NCI-H510A treated with DMSO at 0.1 percent for 48 hours (cell line): ENCODE measurements around the gene ARHGAP25.

Experiments
- DNase-seq: peaks from one replicate; lab custom pipeline; 2025; lab: John Stamatoyannopoulos, UW

ARHGAP25 gene

GRCh38 chr2:68871159-68871764 is 136.7 kb downstream of the ARHGAP25 start, which contains the start of gene BMP10:
Gene BMP10, minus strand, starts transcription at chr2:68871397. Its CDS starts 39 bp downstream, at chr2:68871358.
- DNase-seq = no peak
